Measurements from ENCODE around the gene ADCY5. TPM values are rescaled to one million over a fixed set of nuclear protein-coding genes. Genes with fewer than 3 reads are reported as not detected.

ADCY5 gene
- total RNA-seq, 2 donors from 2014 or later = 3.9 to 5.2 TPM

GRCh38 chr3:123329636-123330340 lies 119.1 kb downstream of the ADCY5 start:
- Histone ChIP-seq H3K27ac (ENCODE audit: low read depth, low read length) (no peak overlapping the region), H3K4me3 (ENCODE audit: low read length) (no peak overlapping the region), H3K9me3 (ENCODE audit: control insufficient read depth, low read length) (no peaks in the 10 kb centered on the region), H3K27me3 (ENCODE audit: control insufficient read depth, insufficient read depth, low read length, poor library complexity, severe bottlenecking) (peaks cover 6% of the 10 kb centered on the region), H3K9ac (ENCODE audit: extremely low read depth, low read length, poor library complexity, severe bottlenecking) (no peak overlapping the region), H3K4me1 (ENCODE audit: control insufficient read depth, insufficient read depth, low read length) (no peaks in the 10 kb centered on the region), H3K36me3 (ENCODE audit: control insufficient read depth, insufficient read depth, low read length) (no peaks in the 10 kb centered on the region)
- no peak for DNase-seq
- WGBS, 2 experiments (ENCODE audit: insufficient coverage in 1 of 2, insufficient read length in 1 of 2) = 84 to 87% methylated on average over 9 to 10 of the region's 10 CpGs
- TF ChIP-seq CTCF (conservative IDR thresholded peaks at IDR 0.05) = no peak
- Mint-ChIP-seq H3K27ac (no peak overlapping the region), H3K9me3 (no peaks in the 10 kb centered on the region), H3K4me1 (peaks cover 4% of the 10 kb centered on the region), H3K27me3 (ENCODE audit: insufficient read depth) (peaks cover 2% of the 10 kb centered on the region), H3K36me3 (ENCODE audit: low read depth) (no peaks in the 10 kb centered on the region), H3K4me3 (no peak overlapping the region)

GRCh38 chr3:123328851-123329635 lies 119.8 kb downstream of the ADCY5 start:
- Mint-ChIP-seq H3K27me3 (ENCODE audit: insufficient read depth) (peaks cover 2% of the 10 kb centered on the region), H3K9me3 (no peaks in the 10 kb centered on the region)
- peak; percentile 95 for DNase-seq

More at GRCh38 chr3:123328851-123329635, 119.8 kb downstream of the ADCY5 start:
- TF ChIP-seq CTCF (conservative IDR thresholded peaks at IDR 0.05) = peak; percentile 98
- Mint-ChIP-seq H3K27ac (no peak overlapping the region), H3K4me1 (peaks cover 4% of the 10 kb centered on the region), H3K36me3 (ENCODE audit: low read depth) (no peaks in the 10 kb centered on the region), H3K4me3 (no peak overlapping the region)
- Histone ChIP-seq H3K4me1 (ENCODE audit: control insufficient read depth, insufficient read depth, low read length) (no peaks in the 10 kb centered on the region), H3K27ac (ENCODE audit: low read depth, low read length) (no peak overlapping the region), H3K36me3 (ENCODE audit: control insufficient read depth, insufficient read depth, low read length) (no peaks in the 10 kb centered on the region), H3K9ac (ENCODE audit: extremely low read depth, low read length, poor library complexity, severe bottlenecking) (no peak overlapping the region), H3K9me3 (ENCODE audit: control insufficient read depth, low read length) (no peaks in the 10 kb centered on the region), H3K4me3 (ENCODE audit: low read length) (no peak overlapping the region), H3K27me3 (ENCODE audit: control insufficient read depth, insufficient read depth, low read length, poor library complexity, severe bottlenecking) (peaks cover 6% of the 10 kb centered on the region)
- WGBS, 2 experiments (ENCODE audit: insufficient coverage in 1 of 2, insufficient read length in 1 of 2) = 31 to 88% methylated on average over 2 to 13 of the region's 13 CpGs
